Hematopoietic multipotent progenitor cell treated with erythropoietin and hydrocortisone succinate and interleukin-3 and kit ligand, for 4 days (in vitro differentiated cells): Measurements from ENCODE around the gene MAP1LC3B2.

Experiments
- DNase-seq: peaks from one replicate; pipeline ENCODE4 v3.0.0-alpha.2; 2015

MAP1LC3B2 gene

DNA sequence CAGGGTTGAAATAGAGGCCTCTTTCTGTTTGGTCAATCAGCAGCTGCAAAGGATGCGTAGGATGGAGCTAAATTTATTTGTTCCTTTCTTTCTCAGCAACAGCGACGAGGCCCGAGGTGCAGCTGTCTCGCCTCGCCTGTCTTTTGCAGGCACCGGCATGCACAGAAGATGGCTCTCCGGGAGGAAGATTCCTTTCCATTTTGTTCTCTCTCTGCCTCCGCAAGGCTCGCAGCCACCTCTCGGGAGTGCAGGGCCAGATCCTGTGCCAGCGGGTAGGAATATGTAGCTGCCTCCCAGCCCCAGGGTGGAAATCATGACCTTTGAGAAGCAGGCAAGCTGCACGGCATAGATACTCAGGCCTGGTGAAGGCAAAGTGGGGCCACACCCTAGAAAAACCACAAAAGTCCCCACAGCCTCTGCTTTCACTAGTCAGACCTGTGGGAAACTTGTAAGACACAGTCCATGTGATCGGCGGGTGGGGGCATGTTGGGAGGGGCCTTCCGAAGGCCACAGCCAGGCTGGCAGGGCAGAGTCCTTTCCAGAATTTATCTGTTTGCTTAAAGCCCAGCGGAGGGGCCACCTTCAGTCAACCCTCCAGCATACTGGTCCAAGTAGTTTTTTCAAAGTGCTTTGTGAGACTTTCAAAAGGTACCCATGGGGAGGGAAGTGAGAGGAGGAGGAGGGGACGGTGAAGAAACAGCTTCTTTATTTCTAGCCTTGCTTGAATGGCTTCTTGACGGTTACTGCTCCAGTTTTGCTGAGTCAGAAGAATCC lies at the start of gene MAP1LC3B2:
Gene MAP1LC3B2, plus strand, starts transcription at position 220 of the 774 bp plus-strand sequence. CDS start 16,562 bp downstream, outside the sequence.
- DNase-seq, result peak; percentile 100

DNA sequence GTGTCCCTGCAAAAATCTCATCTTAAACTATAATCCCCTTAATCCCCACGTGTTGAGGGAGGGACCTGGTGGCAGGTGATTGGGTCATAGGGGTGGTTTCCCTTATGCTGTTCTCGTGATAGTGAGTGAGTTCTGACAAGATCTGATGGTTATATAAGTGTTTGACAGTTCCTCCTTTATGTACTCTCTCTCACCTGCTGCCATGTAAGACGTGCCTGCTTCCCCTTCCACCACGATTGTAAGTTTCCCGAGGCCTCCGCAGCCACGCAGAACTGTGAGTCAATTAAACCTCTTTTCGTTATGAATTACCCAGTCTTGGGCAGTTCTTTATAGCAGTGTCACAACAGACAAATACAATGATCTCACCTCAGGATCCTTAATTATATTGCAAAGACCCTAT lies 45.2 kb upstream of the MAP1LC3B2 start:
- no peak for DNase-seq

DNA sequence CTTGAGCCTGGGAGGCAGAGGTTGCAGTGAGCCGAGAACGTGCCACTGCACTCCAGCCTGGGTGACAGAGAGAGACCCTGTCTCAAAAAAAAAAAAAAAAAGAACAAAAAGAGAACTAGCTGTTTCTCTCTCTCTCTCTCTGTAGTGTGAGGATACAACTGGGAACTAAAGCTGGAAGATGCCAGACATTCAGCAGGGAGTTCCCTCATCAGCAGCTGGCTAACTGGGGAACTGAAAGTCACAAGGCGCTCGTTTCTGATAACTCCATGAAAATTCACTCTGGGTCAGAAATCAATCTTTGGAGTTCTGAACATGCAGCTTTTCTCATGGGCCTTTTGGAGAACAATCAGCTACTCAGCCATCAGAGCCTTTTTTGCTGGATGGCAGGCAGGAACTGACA lies 43.5 kb upstream of the MAP1LC3B2 start:
- no peak for DNase-seq

DNA sequence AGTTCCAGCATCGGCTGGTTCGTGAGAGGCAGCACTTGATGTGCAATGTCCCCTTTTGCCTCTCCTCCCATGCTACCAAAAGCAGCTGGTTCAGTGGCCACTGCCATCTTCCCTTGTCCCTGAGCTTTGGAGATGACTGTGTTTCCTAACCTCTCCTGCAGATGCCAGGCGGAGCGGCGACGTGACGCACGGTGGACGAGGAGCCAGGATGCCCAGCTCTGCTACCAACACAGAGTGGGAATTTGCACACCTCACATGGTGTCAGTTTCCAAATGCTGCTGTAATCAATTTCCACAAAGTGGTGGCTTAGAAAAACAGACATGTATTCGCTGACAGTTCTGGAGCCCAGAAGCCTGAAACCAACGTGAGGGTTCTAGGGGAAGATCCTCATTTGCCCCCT lies 42.5 kb upstream of the MAP1LC3B2 start:
- no peak for DNase-seq

DNA sequence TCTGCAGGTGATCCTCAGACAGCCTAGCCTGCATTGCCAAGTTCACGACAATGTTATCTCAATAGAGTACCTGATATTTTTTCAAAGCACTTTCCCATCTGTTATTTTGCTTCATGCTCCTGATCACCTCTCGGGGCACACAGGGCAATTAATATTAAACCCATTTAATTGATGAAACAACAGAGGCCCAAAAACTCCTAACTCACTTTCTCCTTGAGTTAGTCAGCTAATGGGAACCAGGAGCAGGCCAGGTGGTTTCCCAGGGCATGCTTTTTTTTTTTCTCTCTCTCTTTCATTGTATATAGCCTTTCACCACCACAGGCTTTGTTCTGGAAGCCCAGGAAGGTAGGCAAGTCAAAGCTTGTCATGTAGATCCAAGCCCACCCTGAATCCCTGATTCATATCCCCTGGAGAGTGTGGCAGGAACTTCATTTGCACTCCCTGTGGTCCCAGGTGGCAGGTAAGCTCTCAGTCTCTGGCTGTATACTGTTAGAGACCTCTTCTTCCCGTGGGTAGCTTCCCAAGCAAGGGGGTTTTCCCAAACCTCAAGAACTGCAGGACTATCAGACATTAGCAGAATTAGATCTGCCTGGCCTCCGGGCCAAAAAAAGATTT lies 41.6 kb upstream of the MAP1LC3B2 start:
- DNase-seq, result no peak

DNA sequence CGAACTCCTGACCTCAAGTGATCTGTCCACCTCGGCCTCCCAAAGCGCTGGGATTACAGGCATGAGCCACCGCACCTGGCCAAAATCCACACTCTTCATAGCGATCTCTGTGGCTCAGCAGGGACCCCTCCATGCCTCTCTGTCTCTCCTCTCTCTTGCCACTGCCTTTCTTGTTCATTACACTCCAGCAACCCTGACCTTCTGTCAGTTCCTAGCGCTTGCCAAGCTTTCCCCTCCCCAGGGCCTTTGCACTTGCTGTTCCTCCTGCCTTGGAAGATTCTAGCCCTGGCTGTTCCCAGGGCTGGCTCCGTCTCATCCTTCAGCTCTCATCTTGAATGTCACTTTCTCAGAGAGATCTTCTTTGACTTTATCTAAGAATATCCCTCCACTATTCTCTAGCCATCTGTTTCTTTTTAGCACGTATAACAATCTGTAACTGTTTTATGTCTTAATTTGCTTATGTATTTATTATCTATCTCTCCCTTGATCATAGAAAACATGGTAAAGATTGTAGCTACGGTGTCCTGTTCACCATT lies 38.9 kb upstream of the MAP1LC3B2 start:
- DNase-seq, result no peak

DNA sequence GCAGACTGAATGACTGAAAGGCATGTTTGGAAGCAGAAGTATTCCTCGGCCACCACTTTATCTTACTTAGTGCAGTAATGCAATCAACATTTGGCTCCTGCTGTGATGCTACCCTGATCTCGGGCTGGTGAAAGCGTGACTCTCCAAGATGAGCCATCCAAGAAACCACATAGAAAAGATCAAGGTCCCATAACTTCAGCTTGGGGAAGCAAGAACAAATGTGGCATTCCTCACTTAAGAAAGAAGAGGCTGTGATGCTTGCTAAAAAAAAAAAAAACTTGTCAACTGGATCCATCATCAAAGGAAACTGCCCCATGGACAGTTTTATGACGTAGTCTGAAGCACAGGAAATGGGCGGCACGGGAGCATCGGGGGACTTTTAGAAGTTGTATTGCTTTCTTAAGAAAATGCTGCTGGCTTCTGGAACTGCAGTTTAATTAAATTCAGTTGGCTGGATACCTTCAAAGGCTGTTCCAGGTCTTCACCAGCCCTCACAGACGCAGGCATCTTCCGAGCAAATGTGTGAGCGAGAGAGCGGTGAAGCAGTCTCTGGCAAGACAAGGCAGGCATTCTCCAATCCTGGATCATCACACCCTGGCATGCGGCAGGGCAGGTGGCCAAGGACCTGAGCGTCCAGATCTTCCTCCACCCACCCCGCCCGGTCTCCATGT lies 38.2 kb upstream of the MAP1LC3B2 start:
- peak; percentile 48 for DNase-seq

DNA sequence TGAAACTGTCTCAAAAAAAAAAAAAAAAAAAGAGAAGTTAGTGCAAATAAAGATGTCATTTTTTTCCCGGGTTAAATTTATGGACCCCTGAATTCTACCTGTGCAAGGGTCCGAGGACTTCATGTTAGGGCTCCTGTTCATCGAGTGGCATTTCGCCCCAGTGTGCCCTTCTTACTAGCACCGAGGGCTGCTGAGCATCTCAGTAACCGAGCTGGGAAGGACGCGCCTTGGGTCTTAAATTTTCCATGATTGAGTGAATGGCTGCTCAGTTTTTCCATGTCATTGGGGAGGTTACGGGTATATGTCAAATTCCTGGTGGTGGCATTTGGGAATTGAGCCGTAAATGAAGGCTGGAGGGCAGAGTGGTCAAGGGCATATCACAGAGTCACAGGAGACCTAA lies 34.9 kb upstream of the MAP1LC3B2 start:
- DNase-seq, result no peak

DNA sequence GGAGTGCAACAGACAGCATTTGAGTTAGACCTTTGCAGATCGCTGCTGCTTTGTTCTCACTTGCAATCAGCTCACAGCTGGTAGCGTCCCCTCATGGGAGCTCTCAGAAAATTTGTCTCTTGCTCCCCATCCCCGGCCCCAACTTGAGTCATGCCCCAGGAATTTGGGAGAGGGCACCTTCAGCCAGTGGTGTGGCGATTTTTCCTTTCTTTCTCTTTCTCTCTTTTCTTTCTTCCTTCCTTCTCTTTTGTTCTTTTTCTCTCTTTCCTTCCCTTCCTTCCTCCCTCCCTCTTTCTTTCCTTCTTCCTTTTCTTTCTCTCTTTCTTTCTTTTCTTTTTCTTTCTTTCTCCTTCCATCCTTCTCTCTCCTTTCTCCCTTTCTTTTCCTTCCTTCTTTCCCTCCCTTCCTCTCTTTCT lies 34.2 kb upstream of the MAP1LC3B2 start:
- no peak for DNase-seq

DNA sequence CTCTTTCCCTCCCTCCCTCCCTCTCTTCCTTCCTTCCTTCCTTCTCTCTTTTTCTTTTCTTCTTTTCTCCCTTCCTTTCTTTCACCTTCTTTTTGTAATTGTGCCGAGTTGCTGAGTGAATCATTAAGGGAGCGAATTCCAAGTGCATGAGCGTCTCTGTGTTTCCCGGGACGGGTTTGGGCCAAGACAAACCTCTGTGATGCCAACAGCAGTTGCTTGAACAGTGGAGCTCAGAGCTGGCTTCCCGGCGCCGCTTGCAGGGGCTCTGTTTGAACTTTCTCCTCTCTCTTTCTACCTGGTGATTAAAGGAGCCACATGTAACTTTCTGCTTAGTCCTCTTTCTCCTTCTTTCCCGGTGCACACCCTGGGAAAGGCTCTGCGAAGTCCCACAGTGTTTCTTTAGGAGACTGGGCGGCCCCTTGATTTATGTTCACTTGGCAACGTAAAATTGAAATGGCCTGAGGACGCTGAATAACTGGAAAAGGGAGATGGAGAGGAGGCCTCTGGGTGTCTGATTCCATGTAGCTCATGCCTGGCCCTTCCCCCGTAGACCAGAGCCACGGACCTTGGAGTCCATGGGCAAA lies 33.7 kb upstream of the MAP1LC3B2 start:
- DNase-seq, result no peak

DNA sequence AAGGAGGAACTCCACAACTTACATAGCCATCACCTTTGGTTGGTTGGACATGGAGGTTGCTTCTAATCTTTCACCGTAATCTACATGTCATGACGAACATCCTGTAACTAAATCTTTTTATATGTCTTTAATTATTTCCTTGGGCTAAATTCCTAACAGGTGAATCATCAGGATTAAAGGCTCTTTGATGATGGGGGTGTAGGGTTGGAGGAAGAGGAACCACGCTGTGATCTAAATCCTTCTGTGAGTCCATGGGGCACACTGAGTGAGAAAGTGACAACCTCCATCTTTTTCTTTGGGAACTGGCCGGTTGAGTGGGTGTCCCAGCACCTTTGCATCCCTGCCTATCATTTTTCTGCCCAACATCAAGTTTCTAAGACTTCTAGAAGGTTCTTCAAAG lies 31.1 kb upstream of the MAP1LC3B2 start:
- no peak for DNase-seq

DNA sequence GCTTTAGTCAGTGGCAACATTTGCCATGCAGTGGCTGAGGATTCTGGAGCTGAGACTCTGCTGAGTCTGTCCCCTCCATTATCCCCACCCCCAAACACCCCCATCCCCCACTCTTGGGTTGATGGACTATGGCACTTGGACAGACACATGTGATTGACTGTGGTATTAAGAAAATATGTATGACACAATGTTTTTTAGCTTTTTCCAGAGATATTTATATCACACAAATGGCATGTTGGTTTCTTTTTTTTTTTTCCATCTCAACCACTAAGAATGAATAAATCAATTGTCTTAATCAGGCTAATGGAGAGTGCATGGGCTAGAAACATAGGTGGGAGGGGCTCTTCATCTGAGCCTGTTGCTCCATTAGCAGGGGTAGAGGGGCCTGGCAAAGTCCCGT lies 30.7 kb upstream of the MAP1LC3B2 start:
- DNase-seq, result no peak

DNA sequence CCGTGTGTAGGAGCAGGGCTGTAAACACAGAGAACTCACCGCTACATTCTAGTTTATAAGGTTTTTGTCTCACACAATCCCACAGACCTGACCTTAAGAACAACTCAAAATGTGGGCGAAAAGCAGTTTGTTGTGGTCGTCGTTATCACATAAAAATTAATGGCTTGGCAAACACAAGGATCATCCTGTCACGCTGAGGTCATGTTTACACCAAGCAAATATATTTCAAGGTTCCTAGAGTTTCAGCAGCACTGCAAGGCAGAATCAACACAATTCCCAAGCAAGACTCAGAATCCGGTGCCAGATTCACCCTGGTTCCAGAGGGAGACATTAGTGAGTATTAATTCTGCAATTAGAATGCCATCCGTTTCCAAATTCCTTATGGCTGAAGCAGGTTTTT lies 30.1 kb upstream of the MAP1LC3B2 start:
- peak; percentile 46 for DNase-seq

DNA sequence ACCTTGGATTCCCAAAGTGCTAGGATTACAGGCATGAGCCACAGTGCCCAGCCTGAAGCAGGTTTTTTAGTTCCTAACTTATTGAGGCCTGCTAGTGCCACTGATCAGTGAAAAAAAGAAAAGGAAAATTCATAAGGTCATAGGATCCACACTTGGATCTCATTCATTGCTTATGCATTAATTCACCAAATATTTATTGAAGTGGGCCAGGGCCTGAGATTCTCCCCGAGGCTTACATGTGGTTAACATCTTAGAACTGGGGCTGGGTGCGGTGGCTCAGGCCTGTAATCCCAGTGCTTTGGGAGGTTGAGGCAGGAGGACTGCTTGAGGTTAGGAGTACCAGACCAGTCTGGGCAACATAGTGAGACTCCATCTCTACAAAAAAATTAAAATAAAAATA lies 29.5 kb upstream of the MAP1LC3B2 start:
- DNase-seq, result no peak

DNA sequence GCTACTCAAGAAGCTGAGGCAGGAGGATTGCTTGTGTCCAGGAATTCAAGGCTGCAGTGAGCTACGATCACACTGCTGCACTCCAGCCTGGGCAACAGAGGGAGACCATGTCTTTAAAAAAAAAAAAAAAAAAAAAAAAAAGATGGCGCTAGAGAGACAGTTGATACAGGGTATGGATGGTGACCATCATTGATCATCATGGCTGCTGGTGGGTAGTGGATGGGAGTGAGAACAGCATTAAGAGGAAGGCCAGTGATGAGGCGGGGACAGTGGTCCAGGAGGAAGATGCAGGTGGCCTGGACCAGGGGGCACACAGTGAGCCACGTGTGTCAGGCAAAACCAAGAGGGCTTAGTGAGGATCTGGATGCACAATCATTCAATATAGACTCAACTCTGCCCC lies 26.8 kb upstream of the MAP1LC3B2 start:
- DNase-seq, result no peak

DNA sequence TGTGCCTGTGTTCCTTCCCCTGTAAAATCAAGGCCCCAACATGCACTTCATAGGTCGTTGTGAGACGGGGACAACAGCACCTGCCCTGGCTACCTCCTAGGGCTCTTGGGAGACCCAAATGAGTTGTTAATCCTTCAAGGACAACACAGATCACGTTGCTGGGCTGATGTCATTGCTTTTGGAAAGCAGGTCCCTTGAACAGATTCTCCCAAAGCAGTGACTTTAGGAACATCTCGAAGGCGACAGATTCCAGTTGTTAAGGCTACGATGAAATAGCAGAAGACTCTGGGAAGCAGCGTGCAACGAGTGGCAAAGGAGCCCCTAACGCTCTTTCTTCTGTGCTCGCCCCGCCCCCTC lies 26.2 kb upstream of the MAP1LC3B2 start:
- DNase-seq, result no peak

DNA sequence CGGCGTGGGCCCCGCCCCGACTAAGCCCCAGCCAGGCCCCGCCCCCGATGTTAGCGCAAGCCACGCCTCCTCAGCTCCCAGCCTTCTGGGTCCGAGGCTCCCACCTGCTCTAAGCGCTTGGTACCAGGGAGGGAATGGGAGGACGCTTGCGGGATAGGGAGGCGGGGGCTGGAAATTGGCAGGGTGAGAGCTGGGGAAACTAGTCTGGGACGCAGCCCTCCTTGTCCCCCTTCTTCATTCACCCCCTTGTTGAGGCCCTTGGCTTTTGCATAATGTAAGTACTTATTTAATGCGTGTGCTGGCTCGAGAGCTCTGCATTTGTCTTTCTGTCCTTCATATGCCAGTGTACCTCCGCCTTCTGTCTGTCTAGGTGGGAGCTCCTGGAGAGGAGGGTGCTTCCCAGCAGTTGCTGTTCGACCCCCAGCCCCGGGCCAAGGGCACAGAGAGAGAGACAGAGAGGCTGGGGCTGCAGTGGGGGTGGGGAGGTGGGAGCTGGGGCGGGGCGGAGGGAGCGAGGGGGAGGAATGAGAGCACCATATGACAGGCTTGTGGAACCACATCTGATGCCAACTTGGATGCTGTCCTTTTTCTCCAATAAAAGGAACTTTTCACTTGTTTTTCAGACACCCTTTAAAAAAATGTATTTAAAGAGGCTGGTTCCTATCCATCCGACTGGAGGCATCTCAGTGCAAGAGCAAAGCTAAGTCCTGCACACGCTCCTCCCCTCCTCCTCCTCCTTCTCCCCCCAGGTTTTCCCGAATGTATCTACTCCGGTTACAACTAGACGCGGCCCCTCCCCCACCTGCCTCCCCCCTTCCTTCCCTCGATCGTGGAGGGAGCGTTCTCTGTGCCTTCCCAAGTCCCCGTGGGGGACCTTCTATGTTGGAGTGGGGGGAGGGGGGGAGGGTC lies 25.6 kb upstream of the MAP1LC3B2 start:
- DNase-seq, result peak; percentile 89

DNA sequence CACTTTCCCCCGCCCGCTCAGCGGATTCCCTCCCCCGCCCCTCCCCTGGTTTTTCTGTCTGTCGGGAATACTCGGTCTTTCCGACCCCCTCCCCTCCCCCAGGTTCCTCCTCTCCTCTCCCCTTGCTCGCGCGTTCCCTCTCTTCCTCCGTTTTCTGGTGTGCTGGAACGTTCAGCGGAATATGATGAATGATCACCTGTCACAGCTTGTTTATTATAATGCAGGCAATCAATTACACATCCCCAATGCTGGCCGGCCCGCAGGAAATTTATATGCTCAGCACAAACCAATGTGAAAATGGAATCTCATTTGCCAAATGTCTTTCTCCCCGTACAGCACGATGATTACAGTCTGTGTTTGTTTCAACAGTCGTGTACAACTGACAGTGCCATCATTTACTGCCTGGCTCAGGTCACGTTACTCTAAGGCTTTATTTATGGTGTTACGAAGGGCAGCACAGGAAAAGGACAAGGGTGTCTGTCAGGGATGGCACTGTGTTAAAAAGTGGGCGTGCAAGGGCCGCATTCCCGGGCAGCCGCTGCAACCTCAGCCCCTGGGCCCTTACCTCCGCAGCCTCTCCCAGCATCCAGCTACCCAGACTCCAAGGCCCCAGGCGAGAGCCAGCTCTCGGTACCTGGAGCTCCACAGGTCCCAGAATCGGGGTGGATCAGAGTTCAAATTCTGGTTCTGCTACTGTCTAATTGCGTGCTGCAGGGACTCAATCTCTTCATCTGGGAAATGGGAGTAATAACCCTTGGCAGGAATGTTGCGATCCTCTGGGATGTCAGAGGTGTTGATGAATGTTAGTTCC lies 24.7 kb upstream of the MAP1LC3B2 start:
- DNase-seq, result peak; percentile 30

DNA sequence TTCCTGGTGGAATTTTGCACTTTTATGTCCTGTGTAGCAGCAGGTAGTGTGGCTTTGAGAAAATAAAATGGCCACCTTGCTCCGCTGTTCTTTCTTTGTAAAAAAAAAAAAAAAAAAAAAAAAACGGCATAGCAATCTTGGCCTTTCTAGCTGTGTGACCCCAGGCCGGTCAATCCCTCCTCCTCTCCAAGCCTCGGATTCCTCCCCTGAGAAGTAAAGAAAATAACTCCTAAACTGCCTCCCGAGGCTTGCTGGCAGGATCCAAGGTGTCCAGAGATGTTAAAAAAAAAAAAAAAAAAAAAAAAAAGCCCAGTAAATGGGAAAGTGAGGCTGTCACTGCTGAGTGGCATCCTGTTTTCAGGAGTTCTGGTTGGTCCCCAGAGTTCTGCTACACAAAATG lies 23.9 kb upstream of the MAP1LC3B2 start:
- no peak for DNase-seq

DNA sequence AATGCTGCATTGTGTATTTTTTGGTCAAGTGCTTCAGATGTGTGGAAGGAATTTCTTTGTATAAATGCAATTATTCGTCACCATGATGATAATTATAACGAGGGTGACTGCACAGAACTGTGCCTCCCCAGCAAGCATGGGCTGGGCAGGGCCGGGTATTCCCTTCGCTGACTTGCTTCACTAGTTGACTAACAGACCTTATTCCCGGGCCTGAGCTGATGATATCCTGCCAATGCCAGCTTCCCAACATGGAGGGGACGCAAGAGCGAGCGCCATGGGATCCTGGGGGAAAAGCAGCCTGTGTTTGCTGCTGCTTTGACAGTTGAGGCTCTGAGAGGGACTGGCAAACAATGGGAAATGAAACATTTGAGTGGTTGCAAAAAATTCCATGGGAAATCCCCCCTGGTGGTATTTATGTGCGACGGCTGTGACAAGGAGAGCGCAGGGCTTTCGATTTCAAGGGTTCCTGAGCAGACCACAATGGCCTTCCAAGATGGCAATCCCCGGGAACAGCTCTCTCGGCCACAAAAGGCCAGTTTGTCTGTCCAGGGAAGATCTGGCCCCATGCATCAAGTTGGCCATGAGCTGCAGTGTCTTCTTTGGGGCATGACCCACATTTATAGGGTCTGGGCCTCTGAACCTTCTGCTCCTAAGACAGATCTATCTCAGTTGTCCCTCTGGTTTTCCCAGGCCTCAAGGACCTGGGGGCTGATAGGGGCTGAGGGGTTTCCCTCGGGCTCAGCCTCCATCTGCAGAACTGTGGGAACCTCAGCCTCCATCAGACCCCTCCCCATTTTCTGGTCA lies 21.9 kb upstream of the MAP1LC3B2 start:
- no peak for DNase-seq
